ENCODE results near the gene SNX32.
A peak's percentile ranks its signal among the peaks of the same experiment; 100 is the strongest.
"Not testable (repeated sequence)": the region's sequence is repeated elsewhere in the genome, so short reads cannot be mapped to it uniquely, and the experiment has no call there.

SNX32 gene

DNA sequence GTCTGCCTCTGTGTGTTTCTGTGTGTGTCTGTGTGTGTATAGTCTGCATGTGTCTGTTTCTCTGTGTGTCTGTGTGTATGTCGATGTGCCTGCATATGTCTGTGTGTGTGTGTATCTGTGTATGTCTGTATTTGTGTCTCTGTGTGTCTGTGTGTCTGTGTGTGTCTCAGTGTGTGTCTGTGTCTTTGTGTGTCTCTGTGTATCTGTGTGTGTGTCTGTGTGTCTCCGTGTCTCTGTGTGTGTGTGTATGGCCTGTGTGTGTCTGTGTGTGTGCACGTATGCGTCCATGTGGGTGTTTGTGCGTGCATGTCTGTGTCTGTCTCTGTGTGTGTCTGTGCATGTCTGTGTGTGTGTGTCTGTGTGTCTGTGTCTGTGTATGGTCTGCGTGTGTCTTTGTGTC, 439 bp downstream of the SNX32 start:
- no peak overlapping the region for H3K27ac ChIP-seq (ENCODE audit: insufficient read depth in 1 of 2, low read depth in 1 of 2, low read length in 2 of 2, poor library complexity in 1 of 2, severe bottlenecking in 2 of 2)
- ChIA-PET CTCF (interaction anchor here (1.6 to 2.6 kb wide), 3 partner anchors 9 to 25 kb away, joined by 5 to 13 read pairs (median 9); partner anchors contain the start of gene MUS81), POLR2A (interaction anchor here (1.8 kb wide), 1 partner anchor 24 kb away, joined by 6 read pairs; the partner anchor contains the start of gene CFL1)
- no peak for DNase-seq
- 10% methylated on average over 2 of the region's 6 CpGs for WGBS (ENCODE audit: insufficient coverage)
- peaks cover 5 to 21% (median 20%) of the 10 kb centered on the region in 4 experiments for H3K4me1 ChIP-seq (ENCODE audit: control extremely low read depth in 1 of 4, control insufficient read depth in 4 of 4, insufficient read depth in 4 of 4, low read length in 3 of 4)
- peaks cover 0 to 2% (median 0%) of the 10 kb centered on the region in 5 experiments for H3K27me3 ChIP-seq (replicated peaks in 2 of 5; ENCODE audit: control insufficient read depth in 4 of 5, insufficient read depth in 5 of 5, low read length in 4 of 5)
- peaks cover 0 to 4% (median 0%) of the 10 kb centered on the region in 5 experiments for H3K9me3 ChIP-seq (ENCODE audit: control extremely low read depth in 1 of 5, control insufficient read depth in 4 of 5, insufficient read depth in 2 of 5, low read depth in 1 of 5, low read length in 4 of 5)
- no peaks in the 10 kb centered on the region for H3K36me3 ChIP-seq (ENCODE audit: control insufficient read depth in 4 of 4, insufficient read depth in 4 of 4, low read length in 3 of 4)
- H3K4me3 ChIP-seq (ENCODE audit: control insufficient read depth in 1 of 7, extremely low read depth in 1 of 7, insufficient read depth in 4 of 7, low read depth in 2 of 7, low read length in 6 of 7): peak overlapping the region; percentile 33 to 87 (median 74)

DNA sequence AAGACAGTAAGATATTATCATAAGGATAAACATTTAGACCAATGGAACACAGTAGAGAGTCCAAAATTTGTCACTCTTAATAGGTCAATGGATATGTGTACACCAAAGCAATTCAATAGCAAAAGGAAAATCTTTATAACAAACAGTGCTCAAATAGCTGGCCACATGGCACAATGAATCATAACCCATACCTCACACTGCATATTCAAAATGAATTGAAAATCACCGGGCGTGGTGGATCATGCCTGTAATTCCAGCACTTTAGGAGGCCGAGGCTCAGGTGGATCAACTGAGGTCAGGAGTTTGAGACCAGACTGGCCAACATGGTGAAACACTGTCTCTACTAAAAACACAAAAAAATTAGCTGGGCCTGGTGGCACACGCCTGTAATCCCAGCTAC, 8.4 kb downstream of the SNX32 start:
- no peaks in the 10 kb centered on the region for H3K4me1 ChIP-seq (ENCODE audit: control extremely low read depth in 1 of 4, control insufficient read depth in 4 of 4, insufficient read depth in 4 of 4, low read length in 3 of 4)
- H3K36me3 ChIP-seq (ENCODE audit: control insufficient read depth in 4 of 4, insufficient read depth in 4 of 4, low read length in 3 of 4): no peaks in the 10 kb centered on the region
- H3K9me3 ChIP-seq (ENCODE audit: control extremely low read depth in 1 of 5, control insufficient read depth in 4 of 5, insufficient read depth in 2 of 5, low read depth in 1 of 5, low read length in 4 of 5): peaks cover 0 to 4% (median 0%) of the 10 kb centered on the region in 5 experiments
- no peak overlapping the region for H3K4me3 ChIP-seq (ENCODE audit: control insufficient read depth in 1 of 7, extremely low read depth in 1 of 7, insufficient read depth in 4 of 7, low read depth in 2 of 7, low read length in 6 of 7)
- H3K27me3 ChIP-seq (replicated peaks in 2 of 5; ENCODE audit: control insufficient read depth in 4 of 5, insufficient read depth in 5 of 5, low read length in 4 of 5): no peaks in the 10 kb centered on the region
- no peak for DNase-seq
- H3K27ac ChIP-seq (ENCODE audit: insufficient read depth in 1 of 2, low read depth in 1 of 2, low read length in 2 of 2, poor library complexity in 1 of 2, severe bottlenecking in 2 of 2): no peak overlapping the region
- ChIA-PET POLR2A (no interaction called here), CTCF (interaction anchor here (0.8 to 2.7 kb wide), 2 partner anchors 9 to 10 kb away, joined by 3 to 9 read pairs; partner anchors contain the start of gene SNX32)
- whole genome bisulfite sequencing (ENCODE audit: insufficient coverage): 100% methylated on average over 4 of the region's 4 CpGs

DNA sequence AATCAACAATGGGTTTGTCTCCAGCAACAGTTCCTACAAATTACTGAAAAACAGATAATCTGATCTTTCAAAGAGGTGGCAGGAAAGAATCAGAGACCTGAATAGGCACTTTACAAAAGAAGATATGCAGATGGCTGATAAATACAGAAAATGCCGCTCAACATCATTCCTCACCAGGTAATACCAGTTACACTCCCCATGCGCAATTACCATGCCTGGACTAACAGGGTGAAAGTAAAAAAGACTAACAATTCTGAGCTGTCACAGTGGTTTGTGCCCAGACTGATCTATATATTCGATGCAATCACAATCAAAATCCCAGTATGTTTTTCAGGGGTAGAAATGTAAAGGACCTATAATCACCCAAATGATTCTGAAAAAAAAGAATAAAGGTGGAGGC, 10.0 kb downstream of the SNX32 start:
- H3K4me3 ChIP-seq (ENCODE audit: control insufficient read depth in 1 of 7, extremely low read depth in 1 of 7, insufficient read depth in 4 of 7, low read depth in 2 of 7, low read length in 6 of 7): no peak overlapping the region
- H3K36me3 ChIP-seq (ENCODE audit: control insufficient read depth in 4 of 4, insufficient read depth in 4 of 4, low read length in 3 of 4): no peaks in the 10 kb centered on the region
- DNase-seq: no peak
- no peaks in the 10 kb centered on the region for H3K27me3 ChIP-seq (replicated peaks in 2 of 5; ENCODE audit: control insufficient read depth in 4 of 5, insufficient read depth in 5 of 5, low read length in 4 of 5)
- no peak overlapping the region for H3K27ac ChIP-seq (ENCODE audit: insufficient read depth in 1 of 2, low read depth in 1 of 2, low read length in 2 of 2, poor library complexity in 1 of 2, severe bottlenecking in 2 of 2)
- CTCF ChIA-PET: interaction anchor here (1.1 to 2.7 kb wide), 2 partner anchors 9 to 11 kb away, joined by 4 to 9 read pairs; partner anchors contain the start of gene SNX32
- POLR2A ChIA-PET: no interaction called here
- WGBS (ENCODE audit: insufficient coverage): 100% methylated on average over 1 of the region's 3 CpGs
- no peaks in the 10 kb centered on the region for H3K4me1 ChIP-seq (ENCODE audit: control extremely low read depth in 1 of 4, control insufficient read depth in 4 of 4, insufficient read depth in 4 of 4, low read length in 3 of 4)
- H3K9me3 ChIP-seq (ENCODE audit: control extremely low read depth in 1 of 5, control insufficient read depth in 4 of 5, insufficient read depth in 2 of 5, low read depth in 1 of 5, low read length in 4 of 5): no peaks in the 10 kb centered on the region

DNA sequence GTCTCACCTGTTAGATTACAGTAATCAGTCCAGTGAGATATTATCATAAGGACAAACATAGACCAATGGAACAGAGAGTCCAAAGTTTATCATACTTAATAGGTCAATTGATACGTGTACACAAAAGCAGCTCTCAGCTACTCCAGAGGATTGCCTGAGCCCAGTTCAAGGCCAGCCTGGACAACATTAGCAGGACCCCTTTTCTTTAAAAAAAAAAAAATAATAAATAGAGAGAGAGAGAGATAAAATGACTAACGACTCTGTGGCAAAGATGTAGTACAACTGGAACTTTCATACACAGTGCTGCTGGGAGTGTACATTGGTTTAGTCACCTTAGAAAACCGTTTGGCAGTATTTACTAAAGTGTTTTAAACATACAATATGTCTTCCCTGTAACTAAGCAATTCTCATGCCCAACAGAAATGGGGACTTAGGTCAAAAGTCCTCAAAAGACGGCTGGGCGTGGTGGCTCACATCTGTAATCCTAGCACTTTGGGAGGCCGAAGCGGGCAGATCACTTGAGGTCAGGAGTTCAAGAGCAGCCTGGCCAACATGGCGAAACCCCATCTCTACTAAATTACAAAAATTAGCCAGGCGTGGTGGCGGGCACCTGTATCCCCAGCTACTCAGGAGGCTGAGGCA, 10.6 kb downstream of the SNX32 start:
- no peaks in the 10 kb centered on the region for H3K27me3 ChIP-seq (replicated peaks in 2 of 5; ENCODE audit: control insufficient read depth in 4 of 5, insufficient read depth in 5 of 5, low read length in 4 of 5)
- no peak for DNase-seq
- WGBS (ENCODE audit: insufficient coverage): 84% methylated on average over 4 of the region's 10 CpGs
- H3K27ac ChIP-seq (ENCODE audit: insufficient read depth in 1 of 2, low read depth in 1 of 2, low read length in 2 of 2, poor library complexity in 1 of 2, severe bottlenecking in 2 of 2): no peak overlapping the region
- H3K4me1 ChIP-seq (ENCODE audit: control extremely low read depth in 1 of 4, control insufficient read depth in 4 of 4, insufficient read depth in 4 of 4, low read length in 3 of 4): no peaks in the 10 kb centered on the region
- CTCF ChIA-PET: interaction anchor here (0.6 to 2.7 kb wide), 3 partner anchors 8 to 35 kb away, joined by 3 to 9 read pairs (median 4); partner anchors contain the start of gene SNX32
- H3K36me3 ChIP-seq (ENCODE audit: control insufficient read depth in 4 of 4, insufficient read depth in 4 of 4, low read length in 3 of 4): no peaks in the 10 kb centered on the region
- no peak overlapping the region for H3K4me3 ChIP-seq (ENCODE audit: control insufficient read depth in 1 of 7, extremely low read depth in 1 of 7, insufficient read depth in 4 of 7, low read depth in 2 of 7, low read length in 6 of 7)
- H3K9me3 ChIP-seq (ENCODE audit: control extremely low read depth in 1 of 5, control insufficient read depth in 4 of 5, insufficient read depth in 2 of 5, low read depth in 1 of 5, low read length in 4 of 5): no peaks in the 10 kb centered on the region
- POLR2A ChIA-PET: interaction anchor here (0.7 kb wide), 1 partner anchor 65 kb away, joined by 5 read pairs; no protein-coding TSS in a partner anchor

DNA sequence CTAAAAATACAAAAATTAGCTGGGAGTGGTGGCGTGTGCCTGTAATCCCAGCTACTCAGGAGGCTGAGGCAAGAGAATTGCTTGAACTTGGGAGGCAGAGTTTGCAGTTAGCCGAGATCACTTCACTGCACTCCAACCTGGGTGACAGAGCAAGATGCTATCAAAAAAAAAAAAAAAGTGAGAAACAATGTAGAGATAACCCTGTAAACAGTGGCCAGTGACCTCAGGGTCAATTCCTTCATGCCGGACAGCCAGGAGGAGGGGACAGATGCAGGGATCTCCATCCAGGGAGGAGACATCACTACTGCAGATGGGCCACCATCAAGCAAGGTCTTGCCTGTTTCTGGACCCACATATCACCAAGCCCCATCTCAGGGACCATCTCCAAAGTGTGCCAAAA, 14.0 kb downstream of the SNX32 start:
- WGBS (ENCODE audit: insufficient coverage): 94% methylated on average over 2 of the region's 3 CpGs
- Histone ChIP-seq H3K4me3 (ENCODE audit: control insufficient read depth in 1 of 7, extremely low read depth in 1 of 7, insufficient read depth in 4 of 7, low read depth in 2 of 7, low read length in 6 of 7) (no peak overlapping the region), H3K36me3 (ENCODE audit: control insufficient read depth in 4 of 4, insufficient read depth in 4 of 4, low read length in 3 of 4) (peaks cover 8 to 22% (median 18%) of the 10 kb centered on the region in 4 experiments), H3K9me3 (ENCODE audit: control extremely low read depth in 1 of 5, control insufficient read depth in 4 of 5, insufficient read depth in 2 of 5, low read depth in 1 of 5, low read length in 4 of 5) (peaks cover 0 to 7% (median 0%) of the 10 kb centered on the region in 5 experiments), H3K27me3 (replicated peaks in 2 of 5; ENCODE audit: control insufficient read depth in 4 of 5, insufficient read depth in 5 of 5, low read length in 4 of 5) (no peaks in the 10 kb centered on the region), H3K4me1 (ENCODE audit: control extremely low read depth in 1 of 4, control insufficient read depth in 4 of 4, insufficient read depth in 4 of 4, low read length in 3 of 4) (no peaks in the 10 kb centered on the region), H3K27ac (ENCODE audit: insufficient read depth in 1 of 2, low read depth in 1 of 2, low read length in 2 of 2, poor library complexity in 1 of 2, severe bottlenecking in 2 of 2) (no peak overlapping the region)
- POLR2A ChIA-PET: no interaction called here
- no peak for DNase-seq
- CTCF ChIA-PET: interaction anchor here (1.0 to 2.1 kb wide), 7 partner anchors 8 to 34 kb away, joined by 3 to 8 read pairs (median 3); partner anchors contain the start of genes CFL1 and MUS81

DNA sequence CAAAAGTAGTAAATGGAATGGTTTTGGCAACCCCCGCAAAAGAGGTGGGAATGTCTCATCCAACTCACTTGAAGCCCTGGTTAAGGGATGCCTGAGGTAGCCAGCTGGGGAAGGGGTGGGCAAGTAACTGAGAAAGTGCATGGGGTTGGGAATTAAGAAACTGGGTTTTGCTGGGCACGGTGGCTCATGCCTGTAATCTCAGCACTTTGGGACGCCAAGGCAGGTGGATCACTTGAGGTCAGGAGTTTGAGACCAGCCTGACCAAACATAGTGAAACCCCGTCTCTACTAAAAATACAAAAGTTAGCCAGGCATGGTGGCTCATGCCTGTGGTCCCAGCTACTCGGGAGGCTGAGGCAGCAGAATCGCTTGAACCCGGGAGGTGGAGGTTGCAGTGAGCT, 14.9 kb downstream of the SNX32 start:
- not testable (repeated sequence) for H3K27me3 ChIP-seq (replicated peaks in 2 of 5; ENCODE audit: control insufficient read depth in 4 of 5, insufficient read depth in 5 of 5, low read length in 4 of 5); H3K27ac ChIP-seq (ENCODE audit: insufficient read depth in 1 of 2, low read depth in 1 of 2, low read length in 2 of 2, poor library complexity in 1 of 2, severe bottlenecking in 2 of 2); H3K9me3 ChIP-seq (ENCODE audit: control extremely low read depth in 1 of 5, control insufficient read depth in 4 of 5, insufficient read depth in 2 of 5, low read depth in 1 of 5, low read length in 4 of 5); H3K4me3 ChIP-seq (ENCODE audit: control insufficient read depth in 1 of 7, extremely low read depth in 1 of 7, insufficient read depth in 4 of 7, low read depth in 2 of 7, low read length in 6 of 7); H3K4me1 ChIP-seq (ENCODE audit: control extremely low read depth in 1 of 4, control insufficient read depth in 4 of 4, insufficient read depth in 4 of 4, low read length in 3 of 4); DNase-seq
- ChIA-PET POLR2A (interaction anchor here (0.6 to 0.8 kb wide), 2 partner anchors 22 to 275 kb away, joined by 3 read pairs; no protein-coding TSS in a partner anchor), CTCF (interaction anchor here (0.8 to 1.4 kb wide), 5 partner anchors 9 to 69 kb away, joined by 3 read pairs; no protein-coding TSS in a partner anchor)
- H3K36me3 ChIP-seq (ENCODE audit: control insufficient read depth in 4 of 4, insufficient read depth in 4 of 4, low read length in 3 of 4): peaks cover 12 to 31% (median 25%) of the 10 kb centered on the region in 4 experiments
- WGBS (ENCODE audit: insufficient coverage): 77% methylated on average over 7 of the region's 7 CpGs

DNA sequence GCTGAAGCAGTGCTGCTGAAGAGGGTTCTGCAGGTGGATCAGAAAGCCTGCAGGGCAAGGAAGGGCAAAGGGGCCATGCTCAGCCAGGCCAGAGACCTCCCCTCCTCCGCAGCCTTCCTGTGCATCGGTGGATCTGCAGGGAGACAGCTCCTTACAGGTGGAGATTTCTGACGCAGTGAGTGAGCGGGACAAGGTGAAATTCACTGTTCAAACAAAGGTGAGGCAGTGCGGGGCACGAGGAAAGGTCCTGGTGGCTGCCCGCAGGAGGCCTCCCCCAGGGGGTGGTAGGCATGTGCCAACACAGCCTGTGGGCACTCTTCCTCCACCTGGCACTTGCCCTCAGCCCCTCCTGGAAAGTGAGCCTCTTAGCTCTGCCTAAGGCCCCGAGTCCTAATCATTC, 15.6 kb downstream of the SNX32 start:
- ChIA-PET POLR2A (interaction anchor here (1.3 kb wide), 1 partner anchor 138 kb away, joined by 3 read pairs; no protein-coding TSS in a partner anchor), CTCF (interaction anchor here (1.0 to 1.4 kb wide), 4 partner anchors 9 to 69 kb away, joined by 3 read pairs; partner anchors contain the start of gene CFL1)
- Histone ChIP-seq H3K27ac (ENCODE audit: insufficient read depth in 1 of 2, low read depth in 1 of 2, low read length in 2 of 2, poor library complexity in 1 of 2, severe bottlenecking in 2 of 2) (no peak overlapping the region), H3K27me3 (replicated peaks in 2 of 5; ENCODE audit: control insufficient read depth in 4 of 5, insufficient read depth in 5 of 5, low read length in 4 of 5) (no peaks in the 10 kb centered on the region), H3K4me3 (ENCODE audit: control insufficient read depth in 1 of 7, extremely low read depth in 1 of 7, insufficient read depth in 4 of 7, low read depth in 2 of 7, low read length in 6 of 7) (no peak overlapping the region), H3K9me3 (ENCODE audit: control extremely low read depth in 1 of 5, control insufficient read depth in 4 of 5, insufficient read depth in 2 of 5, low read depth in 1 of 5, low read length in 4 of 5) (peaks cover 0 to 7% (median 0%) of the 10 kb centered on the region in 5 experiments), H3K36me3 (ENCODE audit: control insufficient read depth in 4 of 4, insufficient read depth in 4 of 4, low read length in 3 of 4) (peaks cover 12 to 38% (median 32%) of the 10 kb centered on the region in 4 experiments), H3K4me1 (ENCODE audit: control extremely low read depth in 1 of 4, control insufficient read depth in 4 of 4, insufficient read depth in 4 of 4, low read length in 3 of 4) (no peaks in the 10 kb centered on the region)
- DNase-seq: no peak
- WGBS (ENCODE audit: insufficient coverage): 90% methylated on average over 7 of the region's 8 CpGs
